H1 (cell line): ENCODE measurements around the gene NLGN4Y. TPM values are rescaled to one million over a fixed set of nuclear protein-coding genes. Genes with fewer than 3 reads are reported as not detected.

ENCODE experiments used
- CTCF ChIA-PET: fragments of 300-600 bp; sonication (Branson Sonifier 250); formaldehyde crosslinking; loops from one replicate; lab custom pipeline; 2021; ENCODE audit not compliant: partially characterized antibody; lab: Charles Lee
- POLR2A ChIA-PET: fragments of 300-600 bp; sonication (Branson Sonifier 250); formaldehyde crosslinking; loops from one replicate; lab custom pipeline; 2021; ENCODE audit warnings: inconsistent platforms; ENCODE audit not compliant: partially characterized antibody; lab: Charles Lee
- DNase-seq, 2 experiments: peaks; one replicate each; pipeline versions ENCODE4 v3.0.0 to v3.0.0-alpha.2; 2010 to 2022; ENCODE audit warnings: low spot score in 2 of 2, low read depth in 1 of 2, mixed read lengths in 1 of 2
- FAIRE-seq: peaks from 2 replicates; lab custom pipeline; 2011; peaks lifted over from hg19 to GRCh38; lab: Jason Lieb, UNC
- H2AFZ ChIP-seq: 2 replicates; pipeline ENCODE4 v1.8.1; 2012; ENCODE audit warnings: low read length, inconsistent platforms
- H2AK5ac ChIP-seq: 2 replicates; pipeline ENCODE4 v1.6.1; 2013; ENCODE audit warnings: low read depth, low read length
- H2BK120ac ChIP-seq: replicated peaks from 2 replicates; pipeline ENCODE3; 2013; ENCODE audit warnings: low read depth, low read length, inconsistent platforms
- H2BK12ac ChIP-seq: 2 replicates; pipeline ENCODE4 v1.6.1; 2013; ENCODE audit warnings: low read depth, low read length
- H2BK15ac ChIP-seq: 2 replicates; pipeline ENCODE4 v1.6.1; 2013; ENCODE audit warnings: low read length
- H2BK20ac ChIP-seq: 2 replicates; pipeline ENCODE4 v1.6.1; 2013; ENCODE audit warnings: low read length
- H2BK5ac ChIP-seq: 2 replicates; pipeline ENCODE4 v1.6.1; 2013; ENCODE audit warnings: low read depth, low read length
- H3K14ac ChIP-seq: 2 replicates; pipeline ENCODE4 v1.6.1; 2013; ENCODE audit warnings: inconsistent platforms; ENCODE audit not compliant: insufficient read length
- H3K18ac ChIP-seq: 2 replicates; pipeline ENCODE4 v1.6.1; 2013; ENCODE audit warnings: low read length; ENCODE audit errors: extremely low read depth
- H3K23ac ChIP-seq: 2 replicates; pipeline ENCODE4 v1.6.1; 2013; ENCODE audit warnings: inconsistent platforms; ENCODE audit not compliant: insufficient read length
- H3K23me2 ChIP-seq: 2 replicates; pipeline ENCODE4 v1.6.1; 2013; ENCODE audit warnings: low read depth, low read length
- H3K27ac ChIP-seq: 2 replicates; pipeline ENCODE4 v1.6.1; 2011; ENCODE audit warnings: low read depth, low read length, inconsistent platforms
- H3K27me3 ChIP-seq, 4 experiments: replicated peaks in 1 of 4; 1 replicate in 1 of 4; 2 replicates in 3 of 4; pipeline versions ENCODE4 v1.6.1 to v1.8.1; 2011 to 2013; ENCODE audit warnings: low read length in 3 of 4, mild to moderate bottlenecking in 3 of 4, inconsistent platforms in 2 of 4, mixed read lengths in 2 of 4, moderate library complexity in 1 of 4; ENCODE audit not compliant: control insufficient read depth in 3 of 4, insufficient read depth in 3 of 4; ENCODE audit errors: extremely low read depth in 1 of 4
- H3K36me3 ChIP-seq, 4 experiments: 2 replicates each; pipeline versions ENCODE4 v1.6.1 to v1.8.1; 2011 to 2013; ENCODE audit warnings: mild to moderate bottlenecking in 4 of 4, low read length in 3 of 4, moderate library complexity in 2 of 4, control low read depth in 1 of 4, inconsistent platforms in 1 of 4; ENCODE audit not compliant: insufficient read depth in 4 of 4, control insufficient read depth in 2 of 4
- H3K4ac ChIP-seq: replicated peaks from 2 replicates; pipeline ENCODE3; 2013; ENCODE audit warnings: low read length, low read depth, mixed read lengths, inconsistent platforms; ENCODE audit not compliant: insufficient read length
- H3K4me1 ChIP-seq, 4 experiments: replicated peaks in 1 of 4; 1 replicate in 1 of 4; 2 replicates in 3 of 4; pipeline versions ENCODE4 v1.6.1 to v1.8.1; 2011 to 2013; ENCODE audit warnings: low read length in 3 of 4, inconsistent platforms in 2 of 4, mixed read lengths in 1 of 4; ENCODE audit not compliant: insufficient read depth in 4 of 4, control insufficient read depth in 3 of 4
- H3K4me2 ChIP-seq, 2 experiments: 2 replicates each; pipeline versions ENCODE4 v1.6.1 to v1.8.1; 2011 to 2013; ENCODE audit warnings: low read depth in 2 of 2, low read length in 2 of 2, control low read depth in 1 of 2, inconsistent platforms in 1 of 2, mild to moderate bottlenecking in 1 of 2; ENCODE audit not compliant: insufficient read depth in 1 of 2
- H3K4me3 ChIP-seq, 4 experiments: fragments of 200-600, 300-600 bp in 1 of 4; sonication (generic), shearing (Covaris generic), sonication (Bioruptor Twin) in 1 of 4; 2 replicates each; pipeline versions ENCODE4 v1.5.1 to v1.8.1; 2011 to 2016; ENCODE audit warnings: low read length in 4 of 4, low read depth in 3 of 4, control low read depth in 2 of 4, inconsistent platforms in 2 of 4, mild to moderate bottlenecking in 2 of 4, mixed read lengths in 1 of 4, moderate library complexity in 1 of 4; ENCODE audit not compliant: insufficient read depth in 2 of 4; ENCODE audit errors: extremely low read depth in 1 of 4
- H3K56ac ChIP-seq: replicated peaks from 2 replicates; pipeline ENCODE3; 2013; ENCODE audit warnings: low read depth, mild to moderate bottlenecking, mixed read lengths, low read length, inconsistent platforms; ENCODE audit not compliant: insufficient read length
- H3K79me1 ChIP-seq: 2 replicates; pipeline ENCODE4 v1.6.1; 2013; ENCODE audit warnings: low read depth, low read length, control low read depth
- H3K79me2 ChIP-seq, 2 experiments: 2 replicates each; pipeline versions ENCODE4 v1.6.1 to v1.8.1; 2012 to 2013; ENCODE audit warnings: low read length in 2 of 2, mild to moderate bottlenecking in 2 of 2, inconsistent platforms in 1 of 2; ENCODE audit not compliant: insufficient read depth in 2 of 2, control insufficient read depth in 1 of 2
- H3K9ac ChIP-seq, 4 experiments: replicated peaks in 1 of 4; 1 replicate in 1 of 4; 2 replicates in 3 of 4; pipeline versions ENCODE4 v1.6.1 to v1.8.1; 2011 to 2013; ENCODE audit warnings: low read depth in 3 of 4, low read length in 3 of 4, control low read depth in 2 of 4, mild to moderate bottlenecking in 2 of 4, moderate library complexity in 2 of 4, inconsistent platforms in 1 of 4; ENCODE audit errors: extremely low read depth in 1 of 4
- H3K9me3 ChIP-seq, 2 experiments: 2 replicates each; pipeline versions ENCODE4 v1.6.1 to v1.8.1; 2012 to 2013; ENCODE audit warnings: mild to moderate bottlenecking in 2 of 2, moderate library complexity in 2 of 2, control low read depth in 1 of 2, inconsistent platforms in 1 of 2, low read depth in 1 of 2, low read length in 1 of 2, mixed read lengths in 1 of 2; ENCODE audit not compliant: insufficient read depth in 2 of 2
- H4K20me1 ChIP-seq, 2 experiments: replicated peaks in 1 of 2; 2 replicates each; pipeline versions ENCODE3 to v1.8.1; 2011 to 2013; ENCODE audit warnings: inconsistent platforms in 2 of 2, low read length in 2 of 2, mild to moderate bottlenecking in 1 of 2; ENCODE audit not compliant: insufficient read depth in 2 of 2, control insufficient read depth in 1 of 2
- H4K5ac ChIP-seq: 2 replicates; pipeline ENCODE4 v1.6.1; 2013; ENCODE audit warnings: low read length, low read depth, mixed read lengths, inconsistent platforms; ENCODE audit not compliant: insufficient read length
- H4K8ac ChIP-seq: 2 replicates; pipeline ENCODE4 v1.8.0; 2013; ENCODE audit warnings: mild to moderate bottlenecking, moderate library complexity, low read length, inconsistent platforms; ENCODE audit not compliant: insufficient read depth; ENCODE audit errors: extremely low read depth
- H4K91ac ChIP-seq: replicated peaks from 2 replicates; pipeline ENCODE3; 2013; ENCODE audit warnings: low read length, mixed read lengths, inconsistent platforms; ENCODE audit not compliant: insufficient read length
- ASH2L ChIP-seq: fragments of 200-600, 300-600 bp; sonication (generic); IDR thresholded peaks from one replicate; pipeline ENCODE4 v1.7.1; 2017; ENCODE audit warnings: low read length
- KDM1A ChIP-seq: fragments of 200-600, 300-600 bp; sonication (generic); IDR thresholded peaks from 2 replicates; pipeline ENCODE4 v1.7.1; 2016; ENCODE audit warnings: mild to moderate bottlenecking, low read length, borderline replicate concordance
- RXRA ChIP-seq: IDR thresholded peaks from 2 replicates; pipeline ENCODE4 v1.6.1; 2011; ENCODE audit warnings: low read depth, mild to moderate bottlenecking, low read length, moderate library complexity; ENCODE audit not compliant: insufficient read depth
- WGBS, 2 experiments: shearing (Covaris generic) in 1 of 2; methylation state at CpG; one replicate each; pipeline versions ENCODE4 v1.1.6 to v1.1.7; 2013 to 2015; ENCODE audit warnings: low lambda C conversion rate in 2 of 2, mixed read lengths in 2 of 2, inconsistent platforms in 1 of 2, low coverage in 1 of 2, missing lambda C conversion rate in 1 of 2; ENCODE audit not compliant: insufficient replicate concordance in 2 of 2, insufficient coverage in 1 of 2, insufficient read length in 1 of 2; ENCODE audit errors: extremely low coverage in 1 of 2, missing lambda C conversion rate in 1 of 2; 5-methylcytosine and 5-hydroxymethylcytosine counted together
- polyA plus RNA-seq, 7 experiments: library from polyadenylated mRNA; depleted of rRNA in 3 of 7; stranded (reverse) in 5 of 7; unstranded in 2 of 7; fragments of >200 nt in 5 of 7; fragments of 200-250 nt in 2 of 7; gene quantifications; 1 replicate in 5 of 7; 2 replicates in 1 of 7; 4 replicates in 1 of 7; pipeline versions ENCODE4 v1.2.1 to v1.2.3, GENCODE V29; 2011 to 2013; ENCODE audit warnings: missing spikeins in 2 of 7, mixed read lengths in 2 of 7
- total RNA-seq: library from RNA; stranded (reverse); fragmentation: NEBNext Ultra II Directional; extraction: Animal tissue kit (Norgen Biotek cat#: 25700); gene quantifications from 2 replicates; pipeline ENCODE4 v1.2.1, GENCODE V29; 2021

Gene NLGN4Y
- total and polyA plus RNA-seq, 2 of the 8 experiments (the other 6 are each of a cell fraction or from before 2014, with no cell fraction given): 35.7 to 51.3 TPM

- H3K79me1 ChIP-seq: no peaks in the 10 kb centered on the region
- 90% methylated on average over 6 of the region's 11 CpGs; no CpG with 5 or more reads in 1 of the 2 experiments for WGBS, 2 experiments
- H3K4ac ChIP-seq: no peak overlapping the region
- no peaks in the 10 kb centered on the region for H3K79me2 ChIP-seq
- POLR2A ChIA-PET: no interaction called here
- no peak overlapping the region for H2BK5ac ChIP-seq
- no peaks in the 10 kb centered on the region for H3K27me3 ChIP-seq
- no peak overlapping the region for H2BK20ac ChIP-seq
- no peak overlapping the region for H4K91ac ChIP-seq
- H3K23me2 ChIP-seq: no peaks in the 10 kb centered on the region
- no peak overlapping the region for H3K23ac ChIP-seq
- H2BK120ac ChIP-seq: no peak overlapping the region
- H3K9ac ChIP-seq: no peak overlapping the region
- H4K8ac ChIP-seq: no peak overlapping the region
- FAIRE-seq: no peak
- H2BK15ac ChIP-seq: no peak overlapping the region
- H3K27ac ChIP-seq: no peak overlapping the region
- no peak for TF ChIP-seq KDM1A
- TF ChIP-seq ASH2L: no peak
- no peak for TF ChIP-seq RXRA
- no peak overlapping the region for H3K56ac ChIP-seq
- no peaks in the 10 kb centered on the region for H4K20me1 ChIP-seq
- H3K4me2 ChIP-seq: no peak overlapping the region
- H2AK5ac ChIP-seq: no peak overlapping the region
- no peaks in the 10 kb centered on the region for H3K9me3 ChIP-seq
- no peak overlapping the region for H2BK12ac ChIP-seq
- no peak overlapping the region for H3K14ac ChIP-seq
- CTCF ChIA-PET: no interaction called here
- no peak overlapping the region for H3K18ac ChIP-seq
- H3K4me1 ChIP-seq: no peaks in the 10 kb centered on the region
- H4K5ac ChIP-seq: no peak overlapping the region
- H3K36me3 ChIP-seq: no peaks in the 10 kb centered on the region
- H3K4me3 ChIP-seq: no peak overlapping the region
- no peak overlapping the region for H2AFZ ChIP-seq
- DNase-seq: no peak
These were observed 269.3 kb downstream of the NLGN4Y start for GRCh38 chrY:14793674-14794073.
